Activated CD8-positive, alpha-beta memory T cell treated with anti-CD3 and anti-CD28 coated beads, Interleukin-2, amount 50 U/mL, for 1 hour (primary cell): Measurements from ENCODE around the gene TMEM242.

Source experiments
- DNase-seq: peaks from one replicate; pipeline ENCODE4 v3.0.0-alpha.2; 2020; ENCODE audit errors: extremely low read depth

TMEM242 gene

DNA sequence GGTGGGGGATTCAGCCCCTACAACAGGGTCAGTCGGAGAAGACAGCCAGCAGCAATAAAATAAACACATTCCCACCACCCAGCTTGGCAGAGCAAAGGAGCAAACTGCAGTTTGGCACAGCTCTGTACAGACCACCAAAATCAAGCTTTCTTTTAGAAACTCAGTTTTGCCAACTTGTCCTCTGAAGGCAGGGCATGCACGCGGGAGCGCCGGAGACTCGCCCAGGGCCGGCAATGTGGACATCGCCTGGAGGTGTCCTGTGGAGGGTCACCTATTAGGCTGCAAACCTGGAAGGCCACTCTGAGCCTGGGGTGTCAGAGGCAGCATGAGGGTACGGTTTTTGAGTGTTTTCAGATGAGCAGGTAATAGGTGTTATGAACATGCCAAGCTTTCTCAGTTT is 34.7 kb downstream of the TMEM242 start:
- no peak for DNase-seq

DNA sequence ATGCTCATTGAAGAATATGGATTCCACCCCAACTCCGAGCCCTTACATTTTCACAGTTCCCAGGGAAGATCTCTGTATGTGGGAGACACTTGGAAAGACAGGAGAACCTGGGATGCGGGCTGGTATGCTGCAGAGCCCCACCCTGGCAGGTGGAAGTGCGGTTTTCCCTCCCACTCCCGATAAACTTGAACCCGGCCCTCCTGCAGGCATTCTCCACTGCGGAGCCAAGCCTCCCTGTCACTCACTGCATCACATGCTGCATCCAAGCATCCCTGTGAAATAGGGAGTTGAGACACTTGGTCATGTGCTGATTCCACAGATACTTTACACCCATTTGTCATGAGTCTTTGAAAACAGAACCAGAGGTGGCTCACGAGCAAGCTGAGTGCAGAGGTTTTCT is 35.4 kb downstream of the TMEM242 start:
- no peak for DNase-seq

DNA sequence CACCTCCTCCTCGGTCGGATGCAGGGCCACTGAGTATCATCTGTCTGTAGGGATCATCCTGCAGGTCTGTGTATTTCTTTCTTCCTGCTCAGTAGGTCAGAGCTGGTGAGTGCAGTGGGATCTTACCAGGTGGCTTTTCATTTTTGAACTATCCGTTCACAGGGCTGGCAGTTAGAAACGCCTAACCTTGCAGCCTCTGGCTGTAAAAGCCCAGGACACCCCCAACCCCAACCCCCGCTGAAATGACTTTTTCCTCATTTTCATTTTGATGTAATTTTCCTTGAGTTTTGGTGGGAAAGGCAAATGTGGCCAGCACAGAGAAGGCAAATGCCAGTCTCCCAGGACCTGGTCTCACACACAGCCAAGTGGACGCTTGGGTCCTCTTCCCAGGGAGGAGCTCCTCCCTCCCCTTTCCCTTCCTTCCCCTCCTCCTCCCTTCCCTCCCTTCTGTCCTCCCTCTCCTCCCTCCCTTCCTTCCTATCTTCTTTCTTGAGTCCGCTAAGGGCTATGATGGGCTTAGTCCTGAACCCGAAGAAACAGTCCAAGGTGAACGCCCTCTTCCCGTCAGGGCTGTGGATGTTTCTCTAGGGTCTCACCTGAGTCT is 36.0 kb downstream of the TMEM242 start:
- no peak for DNase-seq

DNA sequence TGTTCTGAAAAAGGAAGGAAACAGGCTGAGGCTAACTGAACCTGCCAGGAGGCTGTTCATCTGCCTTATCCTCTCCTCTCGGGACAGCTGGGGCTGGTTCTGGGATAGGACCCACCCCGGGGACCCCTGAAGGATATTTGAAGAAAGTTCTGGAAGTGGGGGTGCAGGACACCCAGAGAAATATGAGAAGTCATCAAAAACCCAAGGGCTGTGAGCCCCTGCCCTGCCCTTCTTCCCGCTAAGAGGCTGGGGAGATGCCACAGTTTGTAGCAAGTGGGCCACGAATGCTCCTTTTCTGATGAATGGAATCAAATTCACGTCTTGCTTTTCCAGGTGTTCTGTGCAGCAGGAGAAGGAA is 37.9 kb downstream of the TMEM242 start:
- DNase-seq: no peak

DNA sequence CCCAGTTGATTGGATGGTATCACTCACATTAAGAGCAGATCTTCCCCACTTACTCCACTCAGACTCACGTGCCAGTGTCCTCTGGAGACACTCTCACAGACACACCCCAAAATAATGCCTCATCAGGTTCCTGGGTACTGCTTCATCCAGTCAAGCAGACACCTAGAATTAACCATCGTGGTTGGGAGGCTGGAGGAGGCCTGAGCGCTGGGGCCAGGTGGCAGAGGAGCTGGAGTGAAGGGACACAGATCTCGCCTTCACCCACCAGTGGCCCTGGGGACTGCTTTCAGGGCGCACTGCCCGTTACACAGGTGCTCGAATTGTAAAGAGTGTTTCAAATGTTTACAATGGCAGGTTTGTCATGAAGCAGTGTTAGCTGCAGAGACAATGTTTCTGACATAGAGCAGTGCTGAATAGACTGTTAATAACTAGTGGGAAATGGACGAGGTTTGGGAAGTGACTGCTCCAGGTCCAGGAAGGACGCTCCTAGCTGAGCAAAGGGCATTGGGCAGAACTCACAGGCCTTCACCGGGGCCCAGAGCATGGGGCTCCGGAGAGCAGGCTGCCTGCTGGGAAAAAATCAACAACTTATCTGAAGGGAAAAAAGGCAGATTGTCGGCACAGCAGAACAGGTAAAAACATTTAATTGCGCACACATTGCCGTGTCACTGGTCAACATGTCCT is 38.4 kb downstream of the TMEM242 start:
- no peak for DNase-seq

DNA sequence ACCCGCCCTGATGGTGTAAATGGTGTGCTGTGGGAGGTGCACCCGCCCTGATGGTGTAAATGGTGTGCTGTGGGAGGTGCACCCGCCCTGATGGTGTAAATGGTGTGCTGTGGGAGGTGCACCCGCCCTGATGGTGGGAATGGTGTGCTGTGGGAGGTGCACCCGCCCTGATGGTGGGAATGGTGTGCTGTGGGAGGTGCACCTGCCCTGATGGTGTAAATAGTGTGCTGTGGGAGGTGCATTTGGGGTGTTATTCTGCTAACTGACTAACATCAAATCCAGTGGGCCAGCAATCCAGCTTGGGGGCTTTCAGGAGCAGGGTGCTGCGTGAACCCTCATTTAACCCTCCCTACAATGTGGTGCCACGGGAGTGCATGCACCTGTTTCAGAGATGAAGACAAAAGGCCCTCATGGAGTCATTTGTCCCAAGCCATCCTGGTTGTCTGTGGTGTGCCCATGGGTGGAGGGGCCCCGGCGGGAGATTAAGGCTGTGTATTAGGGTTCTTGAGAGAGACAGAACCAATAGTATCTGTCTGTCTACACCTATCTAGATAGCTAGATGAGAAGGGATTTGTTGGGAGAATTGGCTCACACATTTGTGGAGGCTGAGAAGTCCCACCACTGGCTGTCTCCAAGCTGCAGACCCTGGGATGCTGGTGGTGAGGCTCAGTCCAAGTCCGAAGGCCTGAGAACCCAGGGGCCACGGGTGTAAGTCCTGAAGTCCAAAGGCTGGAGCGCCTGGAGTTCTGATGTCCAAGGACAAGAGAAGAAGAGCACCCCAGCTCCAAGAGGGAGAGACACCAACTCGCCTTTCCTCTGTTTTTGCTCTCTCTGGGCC is 39.2 kb downstream of the TMEM242 start:
- no peak for DNase-seq

DNA sequence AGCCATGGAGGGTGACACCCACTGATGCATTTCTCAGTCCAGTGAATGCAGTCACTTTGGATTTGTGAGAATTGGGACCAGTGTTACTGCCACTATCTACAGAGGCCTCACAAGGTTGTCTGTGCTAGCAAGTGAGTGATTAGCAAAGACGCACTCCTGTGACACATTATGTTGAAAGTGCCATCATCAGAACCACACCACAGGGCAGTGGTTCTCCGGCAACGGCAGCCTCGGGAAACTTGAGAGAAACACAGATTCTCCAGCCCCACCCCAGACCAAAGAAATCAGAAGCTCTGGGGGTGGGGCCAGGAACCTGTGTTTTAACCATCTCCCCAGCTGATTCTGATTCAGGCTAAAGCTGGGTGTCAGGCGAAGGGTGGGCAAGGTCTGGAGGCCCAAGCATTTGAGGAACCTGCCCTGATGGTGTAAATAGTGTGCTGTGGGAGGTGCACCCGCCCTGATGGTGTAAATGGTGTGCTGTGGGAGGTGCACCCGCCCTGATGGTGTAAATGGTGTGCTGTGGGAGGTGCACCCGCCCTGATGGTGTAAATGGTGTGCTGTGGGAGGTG is 39.9 kb downstream of the TMEM242 start:
- DNase-seq: no peak

DNA sequence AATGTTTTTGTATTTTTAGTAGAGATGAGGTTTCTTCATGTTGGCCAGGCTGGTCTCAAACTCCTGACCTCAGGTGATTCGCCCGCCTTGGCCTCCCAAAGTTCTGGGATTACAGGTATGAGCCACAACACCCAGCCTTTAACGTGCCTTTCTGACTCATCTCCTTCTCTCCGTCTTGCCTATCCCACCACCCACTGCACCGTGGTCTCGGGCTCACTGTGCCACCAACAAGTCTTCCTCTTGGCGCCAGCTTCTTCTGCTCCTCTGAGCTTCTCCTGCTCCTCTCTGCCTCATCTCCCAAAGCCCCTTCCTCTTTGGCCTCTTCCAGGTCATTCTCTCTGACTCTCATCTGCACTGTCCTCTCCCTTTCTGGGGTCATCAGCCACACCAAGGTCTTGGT is 41.0 kb downstream of the TMEM242 start:
- DNase-seq: no peak

DNA sequence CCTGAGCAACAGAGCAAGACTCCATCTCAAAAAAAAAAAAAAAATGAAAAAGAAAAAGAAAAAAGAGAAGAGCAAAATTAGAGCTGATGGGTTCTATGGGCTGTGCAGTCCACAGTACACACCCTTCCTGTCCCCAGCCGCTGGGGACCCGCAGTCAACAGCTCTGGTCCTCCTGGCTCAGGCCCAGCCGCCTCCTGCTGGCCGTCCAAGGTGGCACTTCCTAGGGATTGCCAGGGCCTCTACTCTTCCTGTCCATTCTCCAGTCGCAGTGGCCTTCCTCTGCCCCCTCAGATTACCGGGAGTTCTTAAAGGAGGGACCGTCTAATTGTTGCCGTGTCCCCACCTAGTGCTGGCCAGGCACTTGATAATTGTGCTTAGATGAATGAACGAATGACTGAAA is 41.7 kb downstream of the TMEM242 start:
- DNase-seq: no peak

DNA sequence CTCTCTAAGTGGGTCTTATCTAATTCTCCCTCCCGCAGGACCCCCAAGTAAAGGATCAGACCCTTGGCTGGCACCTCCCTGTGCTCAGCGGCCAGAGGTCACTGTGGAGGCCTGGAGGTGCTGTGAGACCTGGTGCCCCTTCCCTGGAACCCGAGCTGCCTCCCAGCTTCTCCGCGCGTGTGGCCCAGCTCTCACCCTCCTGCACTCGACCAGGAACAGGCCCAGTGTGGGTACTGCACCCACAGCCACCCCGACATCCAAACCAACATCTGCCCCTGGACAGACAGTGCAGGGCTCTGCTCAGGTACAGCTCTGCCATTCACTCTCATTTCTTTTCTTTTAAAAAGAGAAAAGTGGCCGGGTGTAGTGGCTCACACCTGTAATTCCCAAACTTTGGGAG is 42.4 kb downstream of the TMEM242 start:
- no peak for DNase-seq

DNA sequence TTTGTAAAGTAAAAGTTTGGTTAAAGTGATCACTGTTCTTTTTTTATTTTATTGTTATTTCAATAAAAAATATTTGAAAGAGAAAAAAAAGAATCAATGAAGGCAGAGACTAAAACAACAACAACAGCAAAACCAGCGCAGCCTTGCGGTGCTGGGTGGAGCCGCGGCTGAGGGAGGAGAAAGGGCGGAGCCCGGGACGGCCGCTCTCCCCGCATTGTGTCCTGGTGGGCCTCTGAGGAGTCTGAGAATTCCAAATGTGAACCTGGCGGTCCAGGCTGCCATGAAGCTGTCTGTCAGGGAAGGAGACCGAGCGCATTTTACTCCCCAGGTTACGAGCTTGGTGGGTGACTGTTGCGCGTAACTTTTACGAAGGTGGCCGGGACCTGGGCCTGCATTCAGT is 43.2 kb downstream of the TMEM242 start:
- no peak for DNase-seq

DNA sequence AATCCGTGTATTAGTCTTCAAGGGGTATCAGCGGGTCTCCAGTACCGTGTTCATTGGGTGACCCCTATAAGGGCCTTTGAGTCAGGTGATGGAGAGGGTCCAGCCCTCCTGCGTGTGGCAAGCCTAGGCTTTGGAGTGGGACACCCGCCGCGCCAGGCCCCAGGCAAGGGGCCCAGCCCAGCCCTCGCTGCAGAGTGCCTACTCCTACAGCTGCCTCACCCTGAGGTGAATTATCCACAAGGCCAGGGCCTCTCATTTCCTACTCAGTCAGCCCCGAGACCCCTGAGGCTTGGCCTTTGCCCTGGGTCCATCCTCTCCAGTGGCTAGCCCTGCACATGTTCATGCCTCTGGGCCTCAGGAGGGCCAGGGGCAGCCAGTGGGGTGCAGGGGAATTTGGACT is 45.1 kb downstream of the TMEM242 start:
- DNase-seq: no peak

DNA sequence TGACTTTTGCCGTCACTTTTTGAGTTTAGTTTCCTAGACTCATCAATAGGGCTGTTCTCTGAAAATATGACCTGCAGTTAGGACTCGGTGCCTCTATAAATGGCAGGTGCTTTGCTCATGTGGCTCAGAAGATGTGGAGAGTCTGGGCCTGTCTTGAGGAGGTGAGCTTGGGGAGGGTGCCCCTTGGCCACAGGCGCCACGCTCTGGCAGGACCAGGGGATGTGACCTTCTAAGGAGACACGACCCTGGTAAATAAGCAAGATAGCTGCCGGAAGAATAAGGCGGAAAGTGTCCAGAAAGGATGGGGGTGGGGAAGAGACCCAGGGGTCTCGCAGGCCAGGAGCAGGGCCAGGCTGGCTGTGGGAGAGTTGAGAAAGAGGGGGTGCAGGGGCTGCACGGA is 46.6 kb downstream of the TMEM242 start:
- no peak for DNase-seq

DNA sequence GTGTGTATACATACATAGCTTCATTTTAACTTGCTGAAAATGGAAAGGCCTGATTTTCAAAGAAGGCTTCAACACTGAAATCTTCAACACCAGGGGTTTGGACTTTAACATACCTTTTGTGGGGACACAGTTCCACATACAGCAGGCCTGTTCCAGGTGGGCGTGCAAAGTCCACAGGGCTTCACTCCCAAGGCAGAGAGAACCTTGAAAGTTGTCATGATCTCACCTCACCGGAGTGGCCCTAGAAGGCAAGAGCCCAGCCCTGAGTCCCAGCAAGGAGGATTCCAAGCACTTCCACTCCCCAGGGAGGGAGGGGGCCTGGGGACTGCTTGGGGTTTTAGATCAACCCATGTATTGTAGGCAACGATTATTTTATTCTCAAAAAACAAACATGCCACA is 47.2 kb downstream of the TMEM242 start:
- no peak for DNase-seq

DNA sequence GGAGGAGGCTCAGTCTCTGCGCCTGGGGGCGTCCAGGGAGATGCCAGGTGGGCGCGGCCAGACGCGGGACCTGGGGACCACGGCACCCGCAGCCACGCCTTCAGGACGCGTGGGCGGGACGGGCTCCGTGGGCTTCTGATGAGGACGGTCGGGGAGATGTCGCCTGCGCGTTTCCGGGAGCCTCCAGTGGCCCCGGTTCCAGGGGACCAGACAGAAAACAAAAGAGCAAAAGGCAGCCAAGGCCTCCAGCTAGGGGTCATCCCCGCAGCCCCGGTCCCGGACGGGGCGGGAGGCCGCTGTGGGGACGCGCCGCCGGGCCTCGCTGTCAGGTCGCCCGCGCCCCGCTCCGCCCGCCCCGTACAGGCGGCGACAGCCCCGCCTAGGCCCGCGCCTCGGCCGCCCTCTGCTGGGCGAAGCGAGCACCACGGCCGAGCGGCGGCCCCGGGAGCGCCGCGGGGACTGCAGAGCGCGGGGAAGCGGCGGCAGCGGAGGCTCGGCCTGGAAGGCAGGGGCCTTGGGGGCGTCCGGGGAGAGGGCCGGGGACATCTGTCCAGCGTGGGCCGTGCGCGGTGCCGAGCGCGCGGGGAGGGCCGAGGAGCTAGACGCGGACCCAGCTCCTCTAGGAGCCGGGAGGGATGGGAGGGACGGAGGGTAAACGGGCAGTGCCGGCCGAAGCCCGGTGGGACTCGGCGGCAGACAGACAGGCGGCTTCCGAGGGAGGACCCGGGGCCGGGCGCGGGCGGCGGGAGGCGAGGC is 48.7 kb downstream of the TMEM242 start:
- DNase-seq: peak; percentile 57

DNA sequence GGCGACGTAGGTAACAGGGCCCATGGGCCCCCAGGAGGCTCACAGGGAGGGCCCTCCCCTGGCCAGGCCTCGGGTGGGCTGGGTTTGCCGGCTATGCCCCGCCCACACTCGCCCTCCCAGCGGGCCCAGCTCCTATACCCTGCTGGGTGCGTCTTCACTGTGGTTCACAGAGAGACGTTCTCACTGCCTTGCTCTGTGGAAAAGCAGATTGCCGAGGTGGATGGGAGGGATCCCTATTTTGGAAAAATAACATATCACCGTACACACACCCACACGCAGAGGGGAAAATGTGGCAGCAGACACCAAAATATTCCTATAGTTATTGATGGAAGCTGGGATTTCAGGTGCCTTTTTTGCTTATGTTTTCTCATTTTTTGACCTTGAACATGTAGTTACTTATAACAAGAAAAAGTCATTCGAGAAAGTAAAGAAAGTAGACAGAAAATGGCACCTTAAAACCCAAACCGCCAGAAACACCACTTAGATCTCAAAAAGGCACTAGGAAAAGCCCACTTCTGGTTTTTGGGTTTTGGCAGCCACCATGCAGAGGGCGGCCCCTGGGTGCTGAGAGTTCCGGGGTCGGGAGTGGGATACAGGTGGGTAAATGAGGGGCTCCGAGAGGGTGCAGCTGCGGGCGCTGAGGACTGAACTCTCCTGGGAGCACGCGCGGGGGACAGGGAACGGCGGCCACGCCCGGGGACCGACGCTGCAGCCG is 49.4 kb downstream of the TMEM242 start:
- no peak for DNase-seq

DNA sequence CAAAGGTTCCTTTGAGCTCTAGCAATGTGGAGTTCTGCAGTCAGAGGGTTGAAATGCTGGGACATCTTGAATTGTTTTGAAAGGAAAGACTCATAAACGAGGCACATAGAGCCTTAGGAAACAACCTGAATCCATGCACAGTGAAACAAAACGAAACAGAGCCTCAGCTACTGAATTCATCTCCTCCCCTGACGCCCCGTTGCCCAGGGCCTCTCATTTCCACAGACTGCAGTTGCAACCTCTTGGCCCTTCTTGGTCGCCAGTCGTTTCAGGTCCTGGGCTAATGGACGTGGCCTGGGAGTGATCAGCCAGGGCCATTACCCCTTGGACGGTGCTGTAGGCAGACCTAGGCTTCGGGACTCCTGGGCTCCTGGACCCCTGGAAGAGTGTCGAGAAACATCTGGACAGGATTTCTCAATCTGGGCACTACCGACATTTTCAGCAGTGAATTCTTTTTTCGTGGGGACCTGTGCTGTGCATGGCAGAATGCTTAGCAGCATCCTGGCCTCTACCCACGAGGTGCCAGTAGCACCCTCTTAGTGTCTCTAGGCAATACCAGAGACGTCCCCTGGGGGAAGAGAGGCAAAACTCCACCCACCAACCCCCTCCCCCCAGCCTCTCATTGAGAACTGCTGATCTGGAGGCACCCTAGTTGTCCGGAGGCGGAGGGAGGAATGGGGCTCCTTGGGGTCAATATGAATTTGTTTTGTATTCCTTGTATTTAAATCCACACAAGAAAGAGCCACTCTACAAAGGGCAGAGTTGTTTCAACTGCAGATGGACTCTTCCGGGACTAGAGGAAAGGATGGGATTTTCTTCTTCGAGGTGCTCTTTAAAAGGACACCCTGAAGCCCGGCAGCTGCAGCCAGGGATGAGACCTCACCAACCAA is 50.2 kb downstream of the TMEM242 start:
- no peak for DNase-seq

DNA sequence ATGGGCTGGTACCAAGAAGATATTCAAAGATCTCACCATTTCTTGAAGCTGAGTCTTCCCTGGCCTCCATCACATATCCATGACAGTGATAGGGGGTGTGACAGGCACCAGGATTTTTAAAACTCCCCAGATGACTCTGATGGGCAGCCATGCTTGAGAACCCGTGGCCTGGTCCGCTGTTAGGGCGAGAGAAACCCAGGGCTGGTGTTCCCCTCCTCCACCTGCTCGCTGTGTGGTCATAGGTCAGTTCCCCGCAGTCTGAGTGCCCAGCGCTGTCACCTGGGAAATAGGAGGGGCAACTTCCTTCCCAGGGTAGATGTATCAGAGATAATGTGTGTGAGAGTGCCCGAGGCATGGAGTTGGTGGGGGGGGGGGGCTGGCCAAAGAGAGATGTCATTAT is 50.9 kb downstream of the TMEM242 start:
- DNase-seq: no peak

DNA sequence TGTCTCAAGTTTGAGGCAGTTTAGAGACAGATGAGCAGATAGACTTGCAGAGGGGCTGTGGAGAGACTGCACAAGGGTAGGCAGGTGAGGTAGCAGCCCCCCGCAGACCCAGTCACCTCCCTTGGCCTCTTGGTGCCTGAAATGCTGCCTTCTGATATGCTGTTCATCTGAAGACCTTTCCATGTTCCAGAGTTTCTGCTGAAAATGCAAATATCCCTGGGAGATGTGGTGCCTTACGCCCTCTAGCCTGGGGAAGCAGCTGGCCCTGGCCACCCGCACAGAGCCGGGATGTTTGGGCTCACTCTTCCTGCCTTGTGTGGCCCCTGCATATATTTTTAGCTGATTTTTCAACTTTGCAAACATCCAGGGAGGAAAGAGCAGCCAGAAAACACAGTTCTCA is 51.4 kb downstream of the TMEM242 start:
- no peak for DNase-seq

DNA sequence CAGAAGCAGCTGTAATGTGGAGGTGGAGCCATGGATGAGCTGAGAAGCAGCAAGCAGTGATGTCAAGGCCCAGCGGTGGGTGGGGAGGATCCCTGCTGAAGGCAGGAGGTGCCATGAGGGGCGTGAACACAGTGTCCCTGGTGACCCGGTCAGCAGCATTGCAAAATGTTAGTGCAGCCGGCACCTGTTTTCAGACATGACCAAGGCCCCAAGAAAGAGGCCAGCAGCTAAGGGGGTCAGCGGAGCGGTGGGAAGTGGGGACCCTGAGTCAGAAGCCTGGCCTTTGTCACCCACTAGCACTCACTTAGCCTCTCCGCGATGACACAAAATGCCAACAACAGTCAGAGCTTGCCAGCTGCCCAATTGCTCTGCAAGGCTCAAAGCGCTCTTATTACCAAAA is 51.9 kb downstream of the TMEM242 start:
- no peak for DNase-seq
